ENCODE results near the gene BRD3OS. TPM values are rescaled to one million over a fixed set of nuclear protein-coding genes. Genes with fewer than 3 reads are reported as not detected.

The BRD3OS gene
- total and polyA plus RNA-seq, 2 donors (not counting 1 experiment from before 2014, with no cell fraction given) = 12.4 to 19.4 TPM

DNA sequence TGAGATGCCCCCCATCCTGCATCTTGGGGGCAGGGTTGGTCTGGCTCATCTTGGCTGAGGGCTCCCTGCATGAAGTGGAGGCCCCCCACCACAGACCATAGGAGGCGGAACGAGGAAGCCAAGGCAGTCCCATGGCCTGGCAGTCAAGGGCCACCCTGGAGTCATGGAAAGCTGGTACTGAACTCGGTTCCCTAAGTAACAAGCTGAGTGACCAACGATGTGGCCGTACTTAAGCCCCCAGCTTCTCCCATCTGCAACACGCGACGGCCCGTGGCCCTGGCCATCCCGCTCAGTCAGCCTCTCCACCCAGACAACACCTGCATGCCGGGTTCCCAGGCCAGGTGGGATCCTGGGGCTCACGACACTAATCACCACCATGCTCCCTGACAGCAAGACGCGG, 25.4 kb downstream of the BRD3OS start:
- Histone ChIP-seq H4K20me1 (ENCODE audit: control insufficient read depth, extremely low read depth, insufficient read depth, low read length) (no peaks in the 10 kb centered on the region), H3K4me1 (ENCODE audit: control insufficient read depth, extremely low read depth, insufficient read depth, low read length) (peaks cover 2% of the 10 kb centered on the region), H2AFZ (ENCODE audit: low read length) (no peak overlapping the region), H3K79me2 (ENCODE audit: control insufficient read depth, insufficient read depth, low read length) (peaks cover 11% of the 10 kb centered on the region), H3K36me3 (ENCODE audit: control insufficient read depth, insufficient read depth, low read length) (peaks cover 17% of the 10 kb centered on the region), H3K9me3 (ENCODE audit: control insufficient read depth, insufficient read depth, low read depth, low read length) (no peaks in the 10 kb centered on the region), H3K27ac (ENCODE audit: insufficient read depth, low read length) (no peak overlapping the region), H3K9ac (ENCODE audit: insufficient read depth, low read length) (no peak overlapping the region), H3K4me3 (replicated peaks in 1 of 4; ENCODE audit: control extremely low read depth in 1 of 4, insufficient read depth in 1 of 4, low read depth in 3 of 4, low read length in 4 of 4) (no peak overlapping the region), H3K4me2 (ENCODE audit: extremely low read depth, insufficient read depth, low read length) (no peak overlapping the region), H3K27me3 (ENCODE audit: control insufficient read depth, insufficient read depth, low read length) (no peaks in the 10 kb centered on the region)
- TF ChIP-seq EZH2 (IDR thresholded peaks at IDR 0.05; ENCODE audit: low read length, missing control alignments) = no peak
- TF ChIP-seq, protein P1, sequence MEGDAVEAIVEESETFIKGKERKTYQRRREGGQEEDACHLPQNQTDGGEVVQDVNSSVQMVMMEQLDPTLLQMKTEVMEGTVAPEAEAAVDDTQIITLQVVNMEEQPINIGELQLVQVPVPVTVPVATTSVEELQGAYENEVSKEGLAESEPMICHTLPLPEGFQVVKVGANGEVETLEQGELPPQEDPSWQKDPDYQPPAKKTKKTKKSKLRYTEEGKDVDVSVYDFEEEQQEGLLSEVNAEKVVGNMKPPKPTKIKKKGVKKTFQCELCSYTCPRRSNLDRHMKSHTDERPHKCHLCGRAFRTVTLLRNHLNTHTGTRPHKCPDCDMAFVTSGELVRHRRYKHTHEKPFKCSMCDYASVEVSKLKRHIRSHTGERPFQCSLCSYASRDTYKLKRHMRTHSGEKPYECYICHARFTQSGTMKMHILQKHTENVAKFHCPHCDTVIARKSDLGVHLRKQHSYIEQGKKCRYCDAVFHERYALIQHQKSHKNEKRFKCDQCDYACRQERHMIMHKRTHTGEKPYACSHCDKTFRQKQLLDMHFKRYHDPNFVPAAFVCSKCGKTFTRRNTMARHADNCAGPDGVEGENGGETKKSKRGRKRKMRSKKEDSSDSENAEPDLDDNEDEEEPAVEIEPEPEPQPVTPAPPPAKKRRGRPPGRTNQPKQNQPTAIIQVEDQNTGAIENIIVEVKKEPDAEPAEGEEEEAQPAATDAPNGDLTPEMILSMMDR (conservative IDR thresholded peaks at IDR 0.05 in 1 of 2, IDR thresholded peaks at IDR 0.05 in 1 of 2; ENCODE audit: low read depth in 1 of 2, low read length in 2 of 2) = no peak
- no peak for DNase-seq (ENCODE audit: low read depth in 2 of 2)

DNA sequence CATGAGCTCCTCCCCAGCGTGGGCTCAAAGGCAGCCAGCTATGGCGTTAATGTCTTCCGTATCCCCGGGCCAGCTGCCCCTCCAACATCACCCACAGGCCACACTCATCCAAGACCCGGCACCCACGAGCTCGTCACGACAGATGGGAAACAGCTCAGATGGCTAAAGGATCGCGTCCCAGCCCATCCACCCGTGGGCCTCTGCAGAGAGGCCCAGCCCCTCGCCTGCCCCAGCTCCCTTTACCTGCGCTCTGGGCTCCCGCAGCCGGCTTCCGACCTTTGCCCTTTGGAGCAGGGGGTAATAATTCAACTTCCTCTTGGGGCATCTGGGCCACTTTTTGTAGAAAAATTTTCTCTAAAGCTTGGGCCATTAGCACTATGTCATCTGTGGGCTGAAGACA, 26.0 kb downstream of the BRD3OS start:
- H3K9me3 ChIP-seq (ENCODE audit: control insufficient read depth, insufficient read depth, low read depth, low read length) = no peaks in the 10 kb centered on the region
- H2AFZ ChIP-seq (ENCODE audit: low read length) = no peak overlapping the region
- no peak overlapping the region for H3K9ac ChIP-seq (ENCODE audit: insufficient read depth, low read length)
- H3K4me1 ChIP-seq (ENCODE audit: control insufficient read depth, extremely low read depth, insufficient read depth, low read length) = peaks cover 8% of the 10 kb centered on the region
- H3K4me2 ChIP-seq (ENCODE audit: extremely low read depth, insufficient read depth, low read length) = no peak overlapping the region
- H4K20me1 ChIP-seq (ENCODE audit: control insufficient read depth, extremely low read depth, insufficient read depth, low read length) = no peaks in the 10 kb centered on the region
- H3K27ac ChIP-seq (ENCODE audit: insufficient read depth, low read length) = no peak overlapping the region
- H3K4me3 ChIP-seq (replicated peaks in 1 of 4; ENCODE audit: control extremely low read depth in 1 of 4, insufficient read depth in 1 of 4, low read depth in 3 of 4, low read length in 4 of 4) = no peak overlapping the region
- H3K36me3 ChIP-seq (ENCODE audit: control insufficient read depth, insufficient read depth, low read length) = peaks cover 17% of the 10 kb centered on the region
- no peaks in the 10 kb centered on the region for H3K27me3 ChIP-seq (ENCODE audit: control insufficient read depth, insufficient read depth, low read length)
- DNase-seq (ENCODE audit: low read depth in 2 of 2) = no peak
- TF ChIP-seq, protein P1 (conservative IDR thresholded peaks at IDR 0.05 in 1 of 2, IDR thresholded peaks at IDR 0.05 in 1 of 2; ENCODE audit: low read depth in 1 of 2, low read length in 2 of 2) = no peak
- TF ChIP-seq EZH2 (IDR thresholded peaks at IDR 0.05; ENCODE audit: low read length, missing control alignments) = no peak
- H3K79me2 ChIP-seq (ENCODE audit: control insufficient read depth, insufficient read depth, low read length) = peaks cover 15% of the 10 kb centered on the region

GRCh38 chr9:134052491-134052890, 27.2 kb downstream of the BRD3OS start:
- TF ChIP-seq, protein P1 (conservative IDR thresholded peaks at IDR 0.05 in 1 of 2, IDR thresholded peaks at IDR 0.05 in 1 of 2; ENCODE audit: low read depth in 1 of 2, low read length in 2 of 2) = no peak
- Histone ChIP-seq H3K4me2 (ENCODE audit: extremely low read depth, insufficient read depth, low read length) (no peak overlapping the region), H4K20me1 (ENCODE audit: control insufficient read depth, extremely low read depth, insufficient read depth, low read length) (no peaks in the 10 kb centered on the region), H3K27me3 (ENCODE audit: control insufficient read depth, insufficient read depth, low read length) (no peaks in the 10 kb centered on the region), H2AFZ (ENCODE audit: low read length) (no peak overlapping the region), H3K4me1 (ENCODE audit: control insufficient read depth, extremely low read depth, insufficient read depth, low read length) (peaks cover 10% of the 10 kb centered on the region), H3K4me3 (replicated peaks in 1 of 4; ENCODE audit: control extremely low read depth in 1 of 4, insufficient read depth in 1 of 4, low read depth in 3 of 4, low read length in 4 of 4) (no peak overlapping the region), H3K9me3 (ENCODE audit: control insufficient read depth, insufficient read depth, low read depth, low read length) (no peaks in the 10 kb centered on the region), H3K79me2 (ENCODE audit: control insufficient read depth, insufficient read depth, low read length) (peaks cover 24% of the 10 kb centered on the region), H3K27ac (ENCODE audit: insufficient read depth, low read length) (no peak overlapping the region), H3K36me3 (ENCODE audit: control insufficient read depth, insufficient read depth, low read length) (peaks cover 17% of the 10 kb centered on the region), H3K9ac (ENCODE audit: insufficient read depth, low read length) (no peak overlapping the region)
- no peak for DNase-seq (ENCODE audit: low read depth in 2 of 2)
